GM12878 (cell line): ENCODE results near the gene JAKMIP1. TPM values are rescaled to one million over a fixed set of nuclear protein-coding genes. Genes with fewer than 3 reads are reported as not detected.

Experiments
- ATAC-seq: fragments of 200-7000 bp; cut with Tn5 transposase; 3 replicates; pipeline ENCODE4 v1.9.1; 2020; ENCODE audit warnings: mild to moderate bottlenecking, moderate library complexity
- BruUV-seq: library from RNA; stranded (reverse); fragments of 400-500 nt; replicated peaks from 2 replicates; lab custom pipeline; 2021; lab: Mats Ljungman, UMichigan
- CTCF ChIA-PET: fragments of 300-600 bp; sonication (Branson Sonifier 250); formaldehyde crosslinking; extraction: SDS; loops from one replicate; lab custom pipeline; 2021; ENCODE audit warnings: inconsistent platforms; lab: Yijun Ruan, JAX
- POLR2A ChIA-PET: fragments of 350-600 bp; formaldehyde crosslinking; extraction: SDS; loops from one replicate; lab custom pipeline; 2021; ENCODE audit warnings: inconsistent platforms; lab: Charles Lee
- RAD21 ChIA-PET: fragments of 300-600 bp; sonication (Branson Sonifier 250); formaldehyde crosslinking; loops from one replicate; lab custom pipeline; 2023; ENCODE audit warnings: antibody characterized with exemption; ENCODE audit not compliant: unreplicated experiment; lab: Charles Lee
- SMC1A ChIA-PET: fragments of 300-600 bp; sonication (Branson Sonifier 250); formaldehyde crosslinking; loops from one replicate; lab custom pipeline; 2023; ENCODE audit not compliant: unreplicated experiment, uncharacterized antibody; lab: Charles Lee
- DNase-seq: peaks from one replicate; pipeline ENCODE4 v3.0.0-alpha.2; 2011; ENCODE audit warnings: low read depth, low spot score
- FAIRE-seq: peaks from 3 replicates; lab custom pipeline; 2011; peaks lifted over from hg19 to GRCh38; lab: Jason Lieb, UNC
- H2AFZ ChIP-seq: 2 replicates; pipeline ENCODE4 v1.6.0; 2011; ENCODE audit warnings: low read depth, low read length, control low read depth; ENCODE audit not compliant: control insufficient read depth
- H3K27ac ChIP-seq: 2 replicates; pipeline ENCODE4 v1.5.1; 2011; ENCODE audit warnings: control low read depth; ENCODE audit not compliant: control insufficient read depth, insufficient read depth
- H3K27me3 ChIP-seq, 2 experiments: replicated peaks in 1 of 2; 2 replicates each; pipeline versions ENCODE4 v1.6.0 to v1.6.1; 2011; ENCODE audit warnings: low read length in 1 of 2; ENCODE audit not compliant: control insufficient read depth in 2 of 2, insufficient read depth in 2 of 2
- H3K36me3 ChIP-seq, 2 experiments: 2 replicates each; pipeline ENCODE4 v1.5.1; 2011; ENCODE audit warnings: low read length in 1 of 2; ENCODE audit not compliant: control insufficient read depth in 2 of 2, insufficient read depth in 2 of 2
- H3K4me1 ChIP-seq: 2 replicates; pipeline ENCODE4 v1.6.1; 2011; ENCODE audit warnings: mild to moderate bottlenecking, low read length, moderate library complexity, mixed read lengths; ENCODE audit not compliant: control insufficient read depth, insufficient read depth
- H3K4me2 ChIP-seq: 2 replicates; pipeline ENCODE4 v1.6.0; 2011; ENCODE audit warnings: control low read depth; ENCODE audit not compliant: control insufficient read depth, insufficient read depth
- H3K4me3 ChIP-seq: fragments of 200-600 bp; sonication (generic); 2 replicates; pipeline ENCODE4 v1.5.1; 2016
- H3K79me2 ChIP-seq: 2 replicates; pipeline ENCODE4 v1.6.0; 2011; ENCODE audit warnings: low read length; ENCODE audit not compliant: control insufficient read depth, insufficient read depth
- H3K9ac ChIP-seq: 2 replicates; pipeline ENCODE4 v1.8.0; 2011; ENCODE audit warnings: low read length, control low read depth, mixed read lengths; ENCODE audit not compliant: control insufficient read depth, insufficient read depth
- H3K9me3 ChIP-seq: replicated peaks from 3 replicates; pipeline ENCODE4 v1.5.1; 2011; ENCODE audit warnings: mild to moderate bottlenecking, low read length; ENCODE audit not compliant: control insufficient read depth, insufficient read depth
- H4K20me1 ChIP-seq: 2 replicates; pipeline ENCODE4 v1.6.0; 2011; ENCODE audit not compliant: control insufficient read depth, insufficient read depth
- ASH2L ChIP-seq: fragments of 300-600, 200-600 bp; sonication (generic); IDR thresholded peaks from 2 replicates; pipeline ENCODE4 v1.6.1; 2017; ENCODE audit warnings: low read depth, mild to moderate bottlenecking, borderline replicate concordance
- CREB1 ChIP-seq: IDR thresholded peaks from 2 replicates; pipeline ENCODE4 v1.6.1; 2012; ENCODE audit warnings: low read depth, mild to moderate bottlenecking, inconsistent platforms
- MTA2 ChIP-seq: fragments of 450-650 bp; IDR thresholded peaks from 2 replicates; pipeline ENCODE4 v1.6.1; 2016; ENCODE audit warnings: low read depth, mild to moderate bottlenecking, moderate library complexity
- NR2C2 ChIP-seq: IDR thresholded peaks from 2 replicates; pipeline ENCODE4 v1.6.1; 2011; ENCODE audit warnings: borderline replicate concordance, low read depth; ENCODE audit not compliant: control insufficient read depth, insufficient read length
- RUNX3 ChIP-seq: IDR thresholded peaks from 2 replicates; pipeline ENCODE4 v1.6.1; 2012; ENCODE audit warnings: low read length, inconsistent platforms
- SMC3 ChIP-seq: IDR thresholded peaks from 2 replicates; pipeline ENCODE4 v1.6.1; 2011; ENCODE audit warnings: low read length, improper control_type of control experiment, borderline replicate concordance
- SPI1 ChIP-seq: IDR thresholded peaks from 2 replicates; pipeline ENCODE4 v1.6.1; 2011; ENCODE audit warnings: low read depth, mild to moderate bottlenecking, low read length, moderate library complexity, borderline replicate concordance; ENCODE audit not compliant: insufficient read depth
- TCF7 ChIP-seq: IDR thresholded peaks from 2 replicates; pipeline ENCODE4 v1.6.1; 2014; ENCODE audit warnings: antibody characterized with exemption, borderline replicate concordance
- ZNF274 ChIP-seq: IDR thresholded peaks from one replicate; pipeline ENCODE4 v1.8.0; 2011; ENCODE audit not compliant: insufficient read length, insufficient read depth
- WGBS: methylation state at CpG from one replicate; pipeline ENCODE4 v1.1.6; 2016; ENCODE audit warnings: low lambda C conversion rate; ENCODE audit not compliant: insufficient replicate concordance, insufficient coverage; ENCODE audit errors: missing lambda C conversion rate; 5-methylcytosine and 5-hydroxymethylcytosine counted together
- in situ Hi-C: fragments of 300-500 bp; cut with MboI; formaldehyde crosslinking; loops from 9 replicates; pipeline ENCODE4 v1.14.3; 2018; ENCODE audit warnings: mixed read lengths
- intact Hi-C: fragments of 100-400 bp; cut with micrococcal nuclease; formaldehyde crosslinking; loops from one replicate; pipeline ENCODE4 v1.14.2; 2022; ENCODE audit not compliant: unreplicated experiment
- polyA plus RNA-seq, 11 experiments: library from polyadenylated mRNA; depleted of rRNA in 4 of 11; unstranded in 6 of 11; stranded (reverse) in 5 of 11; fragments of >200 nt; fragmentation: Nextera tagmentation in 4 of 11; fragmentation: Illumina TruSeq in 1 of 11; extraction: Ambion mirVana in 4 of 11; extraction: Trizol in 1 of 11; gene quantifications; 1 replicate in 1 of 11; 2 replicates in 10 of 11; pipeline versions ENCODE4 v1.2.1 to v1.2.3, GENCODE V29; 2011 to 2016; ENCODE audit warnings: inconsistent platforms in 2 of 11, missing spikeins in 2 of 11, low read depth in 1 of 11
- total RNA-seq, 4 experiments: library from RNA; depleted of rRNA in 3 of 4; stranded (reverse); fragments of >200 nt in 3 of 4; fragmentation: Illumina TruSeq in 1 of 4; extraction: Trizol in 1 of 4; gene quantifications; 2 replicates each; pipeline versions ENCODE4 v1.2.1 to v1.2.3, GENCODE V29; 2013 to 2021
- TF ChIP-seq, protein P1 (sequence below): fragments of 450-650 bp; IDR thresholded peaks from 2 replicates; pipeline ENCODE4 v1.6.1; 2016; ENCODE audit warnings: mild to moderate bottlenecking

JAKMIP1 gene
- total and polyA plus RNA-seq, 10 of the 15 experiments (the other 5 are each of a cell fraction or from before 2014, with no cell fraction given) = 0.52 to 16.7 (median 12.3) TPM

DNA sequence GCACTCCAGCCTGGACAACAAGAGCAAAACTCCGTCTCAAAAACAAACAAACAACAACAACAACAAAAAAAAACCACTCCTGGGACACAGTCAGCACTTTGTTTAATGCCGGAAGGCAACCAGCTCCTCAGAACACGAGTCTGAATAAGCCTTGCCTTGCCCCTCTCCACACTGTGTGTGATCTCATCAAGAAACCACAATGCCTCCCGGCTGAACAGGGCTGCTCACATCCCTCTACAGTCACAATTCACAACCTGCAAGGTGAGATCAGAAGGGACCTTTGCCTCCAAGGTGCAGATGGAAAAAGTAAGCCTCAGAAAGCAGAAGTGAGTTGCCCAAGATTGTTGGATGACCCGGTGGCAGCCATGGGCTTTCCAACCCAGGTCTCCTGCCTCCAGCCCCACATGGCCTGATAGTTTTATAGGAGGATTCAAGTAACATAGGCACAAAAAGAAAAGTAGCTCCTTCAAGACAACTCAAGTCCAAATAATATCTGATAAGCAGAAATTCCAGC, 80.8 kb downstream of the JAKMIP1 start:
- no peak for DNase-seq

GRCh38 chr4:6118201-6118600, 82.1 kb downstream of the JAKMIP1 start:
- Histone ChIP-seq H3K4me3 (no peak overlapping the region), H4K20me1 (no peaks in the 10 kb centered on the region), H3K4me2 (no peak overlapping the region), H3K27me3 (no peaks in the 10 kb centered on the region), H3K79me2 (no peaks in the 10 kb centered on the region), H2AFZ (no peak overlapping the region), H3K4me1 (no peaks in the 10 kb centered on the region), H3K36me3 (no peaks in the 10 kb centered on the region), H3K9me3 (no peaks in the 10 kb centered on the region), H3K9ac (no peak overlapping the region), H3K27ac (no peak overlapping the region)
- in situ Hi-C loops = no loop called here
- ATAC-seq (no peak), FAIRE-seq (no peak), DNase-seq (no peak)
- 69% methylated on average over 7 of the region's 7 CpGs for WGBS
- RAD21 ChIA-PET = no interaction called here
- CTCF ChIA-PET = no interaction called here
- SMC1A ChIA-PET = no interaction called here
- intact Hi-C loops = no loop called here
- no TSS peak for BruUV-seq
- TF ChIP-seq NR2C2 (no peak), ZNF274 (no peak), MTA2 (no peak), ASH2L (no peak), CREB1 (no peak)
- POLR2A ChIA-PET = no interaction called here

More for the DNA sequence above, 80.8 kb downstream of the JAKMIP1 start:
- TF ChIP-seq SPI1 (peak; percentile 55; the same call in 1 of the 2 replicates), RUNX3 (peak; percentile 55; the same call in 1 of the 2 replicates), SMC3 (no peak), TCF7 (no peak)
- TF ChIP-seq, protein P1, sequence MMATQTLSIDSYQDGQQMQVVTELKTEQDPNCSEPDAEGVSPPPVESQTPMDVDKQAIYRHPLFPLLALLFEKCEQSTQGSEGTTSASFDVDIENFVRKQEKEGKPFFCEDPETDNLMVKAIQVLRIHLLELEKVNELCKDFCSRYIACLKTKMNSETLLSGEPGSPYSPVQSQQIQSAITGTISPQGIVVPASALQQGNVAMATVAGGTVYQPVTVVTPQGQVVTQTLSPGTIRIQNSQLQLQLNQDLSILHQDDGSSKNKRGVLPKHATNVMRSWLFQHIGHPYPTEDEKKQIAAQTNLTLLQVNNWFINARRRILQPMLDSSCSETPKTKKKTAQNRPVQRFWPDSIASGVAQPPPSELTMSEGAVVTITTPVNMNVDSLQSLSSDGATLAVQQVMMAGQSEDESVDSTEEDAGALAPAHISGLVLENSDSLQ = no peak
- in situ Hi-C loops = no loop called here
- Histone ChIP-seq H2AFZ (no peak overlapping the region), H3K27ac (no peak overlapping the region), H3K4me2 (no peak overlapping the region), H3K9me3 (no peaks in the 10 kb centered on the region), H3K36me3 (no peaks in the 10 kb centered on the region), H3K9ac (no peak overlapping the region), H3K4me1 (no peaks in the 10 kb centered on the region), H4K20me1 (no peaks in the 10 kb centered on the region), H3K79me2 (no peaks in the 10 kb centered on the region), H3K4me3 (no peak overlapping the region), H3K27me3 (no peaks in the 10 kb centered on the region)
- no peak for FAIRE-seq
- intact Hi-C loops = no loop called here
- ChIA-PET CTCF (interaction anchor here (0.7 to 1.0 kb wide), 2 partner anchors 130 to 720 kb away, joined by 3 to 4 read pairs; no protein-coding TSS in a partner anchor), RAD21 (interaction anchor here (1.3 kb wide), 1 partner anchor 131 kb away, joined by 3 read pairs; no protein-coding TSS in a partner anchor), SMC1A (interaction anchor here (1.0 to 1.1 kb wide), 2 partner anchors 61 to 63 kb away, joined by 3 to 4 read pairs; no protein-coding TSS in a partner anchor), POLR2A (interaction anchor here (0.7 kb wide), 1 partner anchor 25 kb away, joined by 5 read pairs; no protein-coding TSS in a partner anchor)
- no TSS peak for BruUV-seq
- 61% methylated on average over 5 of the region's 5 CpGs for WGBS
- peak; percentile 51 for ATAC-seq
